ENCODE results near the gene KLHL41. TPM values are rescaled to one million over a fixed set of nuclear protein-coding genes. Genes with fewer than 3 reads are reported as not detected.

Gene KLHL41
- total and polyA plus RNA-seq, 4 donors, result 0.10 to 0.33 (median 0.26) TPM

DNA sequence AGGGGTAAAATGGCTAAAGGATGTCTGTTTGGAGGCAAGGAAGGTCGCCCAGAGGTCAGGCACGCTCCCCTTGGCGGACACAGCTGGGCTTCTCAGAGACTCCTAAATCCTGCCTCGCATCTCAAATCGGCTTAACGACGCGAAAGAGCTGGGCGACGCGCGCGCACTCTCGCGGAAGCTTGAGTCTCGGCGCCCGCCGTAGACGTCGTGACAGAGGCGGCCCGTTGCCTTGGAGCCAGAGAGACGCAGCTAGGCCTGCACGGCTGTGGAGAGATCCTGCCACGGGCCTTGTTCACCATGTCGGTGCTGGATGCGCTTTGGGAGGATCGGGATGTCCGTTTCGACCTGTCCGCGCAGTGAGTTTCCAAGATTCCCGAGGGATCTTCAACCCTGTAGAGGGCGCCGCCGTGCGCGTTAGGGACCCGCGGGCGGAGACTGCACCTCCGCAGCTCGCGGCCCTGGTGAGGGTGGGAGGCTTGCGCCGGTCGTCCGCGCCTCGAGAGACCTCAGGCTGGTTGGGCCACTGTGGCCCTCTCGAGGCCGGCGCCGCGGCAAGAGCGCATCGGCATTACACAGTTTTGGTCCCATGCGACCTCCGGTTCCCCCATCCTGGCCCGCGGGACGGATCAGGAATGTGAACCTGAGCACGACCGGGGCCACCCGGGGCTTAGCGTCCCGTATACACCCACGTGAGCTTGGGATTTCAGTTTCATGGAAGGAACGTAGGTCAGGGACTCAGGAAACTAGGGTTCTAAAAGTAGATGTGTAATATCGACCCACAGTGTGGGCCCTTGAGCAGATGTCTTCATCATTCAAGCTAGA is 30.0 kb upstream of the KLHL41 start, which contains the start of gene BBS5:
BBS5 (plus strand) TSS at position 238 of the 822 bp plus-strand sequence; CDS start at position 298, 60 bp downstream.
- Histone ChIP-seq H3K27ac (ENCODE audit: low read depth in 1 of 2, low read length in 2 of 2) (peak within 1 kb of the TSS; percentile 51 to 57), H3K4me1 (ENCODE audit: control insufficient read depth in 4 of 4, insufficient read depth in 4 of 4, low read length in 3 of 4) (peaks cover 0 to 15% (median 3%) of the 10 kb centered on the region in 4 donors), H3K9ac (ENCODE audit: low read depth in 1 of 2, low read length in 2 of 2) (peak within 1 kb of the TSS; percentile 55 to 69), H3K27me3 (ENCODE audit: control insufficient read depth in 4 of 4, insufficient read depth in 4 of 4, low read length in 3 of 4) (no peaks in the 10 kb centered on the region), H3K4me3 (ENCODE audit: low read depth in 1 of 3, low read length in 3 of 3) (peak within 1 kb of the TSS; percentile 65 to 81 (median 78)), H3K9me3 (ENCODE audit: control insufficient read depth in 4 of 4, low read length in 3 of 4) (no peaks in the 10 kb centered on the region), H3K36me3 (ENCODE audit: control insufficient read depth in 4 of 4, insufficient read depth in 3 of 4, low read depth in 1 of 4, low read length in 3 of 4) (peaks cover 4 to 6% (median 4%) of the 10 kb centered on the region in 4 donors)
- peak; percentile 75 for DNase-seq (ENCODE audit: low spot score)
- TF ChIP-seq REST (IDR thresholded peaks at IDR 0.05) (no peak), HNF4G (IDR thresholded peaks at IDR 0.05) (no peak), FOXA2 (IDR thresholded peaks at IDR 0.05) (no peak), ZBTB33 (IDR thresholded peaks at IDR 0.05) (peak; percentile 86), YY1 (IDR thresholded peaks at IDR 0.05) (peak; percentile 65), JUND (IDR thresholded peaks at IDR 0.05) (no peak), SP1 (IDR thresholded peaks at IDR 0.05) (peak; percentile 17), EGR1 (IDR thresholded peaks at IDR 0.05; ENCODE audit: low read depth in 2 of 2) (no peak), RAD21 (IDR thresholded peaks at IDR 0.05) (peak; percentile 48 to 68), ATF3 (IDR thresholded peaks at IDR 0.05) (no peak), HNF4A (conservative IDR thresholded peaks at IDR 0.05) (no peak), GABPA (IDR thresholded peaks at IDR 0.05 in 1 of 2, conservative IDR thresholded peaks at IDR 0.05 in 1 of 2) (no peak), RXRA (IDR thresholded peaks at IDR 0.05) (no peak), FOXA1 (IDR thresholded peaks at IDR 0.05) (no peak), NR2F2 (IDR thresholded peaks at IDR 0.05) (no peak), TAF1 (conservative IDR thresholded peaks at IDR 0.05) (no peak), CTCF (IDR thresholded peaks at IDR 0.05; ENCODE audit: low read depth, low read length, missing input control) (peak; percentile 20)
- TF ChIP-seq, protein P1, sequence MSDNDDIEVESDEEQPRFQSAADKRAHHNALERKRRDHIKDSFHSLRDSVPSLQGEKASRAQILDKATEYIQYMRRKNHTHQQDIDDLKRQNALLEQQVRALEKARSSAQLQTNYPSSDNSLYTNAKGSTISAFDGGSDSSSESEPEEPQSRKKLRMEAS (IDR thresholded peaks at IDR 0.05), result no peak
- WGBS, result 1% methylated on average over 71 of the region's 71 CpGs
